D721Med (cell line): ENCODE measurements around the gene TEX22.

Experiments used
- DNase-seq: peaks from one replicate; pipeline ENCODE4 v3.0.0; 2011; ENCODE audit warnings: low spot score; ENCODE audit not compliant: insufficient read length
- FAIRE-seq: peaks from 2 replicates; lab custom pipeline; 2011; peaks lifted over from hg19 to GRCh38; lab: Jason Lieb, UNC
- CTCF ChIP-seq: IDR thresholded peaks from 2 replicates; pipeline ENCODE4 v1.5.1; 2012; ENCODE audit warnings: mild to moderate bottlenecking, control low read depth; ENCODE audit not compliant: insufficient read depth; ENCODE audit errors: missing control alignments

TEX22 gene

GRCh38 chr14:105367116-105368031, 31.0 kb upstream of the TEX22 start:
- FAIRE-seq (no peak), DNase-seq (no peak)
- TF ChIP-seq CTCF = no peak

GRCh38 chr14:105368032-105368417, 30.3 kb upstream of the TEX22 start:
- no peak for TF ChIP-seq CTCF
- DNase-seq (no peak), FAIRE-seq (no peak)

GRCh38 chr14:105368426-105368825, 29.9 kb upstream of the TEX22 start:
- FAIRE-seq (no peak), DNase-seq (no peak)
- TF ChIP-seq CTCF = no peak

- no peak for TF ChIP-seq CTCF
- no peak for FAIRE-seq
- no peak for DNase-seq
Observed at GRCh38 chr14:105368910-105369652, 29.3 kb upstream of the TEX22 start.

GRCh38 chr14:105369653-105370040, 28.7 kb upstream of the TEX22 start:
- no peak for TF ChIP-seq CTCF
- no peak for DNase-seq
- no peak for FAIRE-seq

- DNase-seq (no peak), FAIRE-seq (no peak)
- TF ChIP-seq CTCF = no peak
Observed at GRCh38 chr14:105374389-105374788, 23.9 kb upstream of the TEX22 start.

- FAIRE-seq (no peak), DNase-seq (no peak)
- TF ChIP-seq CTCF = no peak
Observed at GRCh38 chr14:105375635-105376057, 22.7 kb upstream of the TEX22 start.
